ENCODE measurements around the gene SLC12A5.

Gene SLC12A5

DNA sequence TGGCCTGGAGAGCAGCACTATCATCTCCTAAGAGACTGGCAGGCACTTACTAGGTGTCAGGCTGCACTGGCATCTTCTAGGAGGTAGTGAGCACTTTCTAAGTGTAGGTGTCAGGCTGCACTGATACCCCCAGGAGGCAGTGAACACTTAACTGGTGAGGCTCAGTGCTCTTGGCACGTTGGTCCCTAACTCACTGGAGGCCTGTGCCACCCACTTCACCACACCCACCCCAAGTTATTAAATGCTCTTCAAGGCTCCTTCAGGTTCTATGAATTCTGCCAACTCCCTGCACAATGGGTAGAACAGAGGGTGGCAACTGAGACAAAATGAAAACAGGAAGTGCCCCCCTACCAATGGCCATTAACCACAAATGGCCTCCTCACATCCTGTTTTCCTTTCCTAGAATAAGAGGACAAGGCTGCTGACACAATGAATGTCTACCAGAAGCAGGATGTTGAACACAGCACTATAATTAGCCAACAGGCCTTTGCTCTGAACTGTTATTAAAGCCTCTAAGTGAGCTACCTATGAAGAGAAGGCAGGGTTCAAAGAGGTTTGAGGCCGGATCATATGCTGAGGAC is 31.4 kb downstream of the SLC12A5 start:
- H3K9ac ChIP-seq (ENCODE audit: low read depth, low read length) = no peak overlapping the region
- peaks cover 19% of the 10 kb centered on the region for H3K36me3 ChIP-seq (ENCODE audit: insufficient read depth, low read length)
- no peaks in the 10 kb centered on the region for H3K9me3 ChIP-seq (ENCODE audit: control insufficient read depth, insufficient read depth, low read length)
- H3K4me1 ChIP-seq (ENCODE audit: insufficient read depth, low read length) = no peaks in the 10 kb centered on the region

DNA sequence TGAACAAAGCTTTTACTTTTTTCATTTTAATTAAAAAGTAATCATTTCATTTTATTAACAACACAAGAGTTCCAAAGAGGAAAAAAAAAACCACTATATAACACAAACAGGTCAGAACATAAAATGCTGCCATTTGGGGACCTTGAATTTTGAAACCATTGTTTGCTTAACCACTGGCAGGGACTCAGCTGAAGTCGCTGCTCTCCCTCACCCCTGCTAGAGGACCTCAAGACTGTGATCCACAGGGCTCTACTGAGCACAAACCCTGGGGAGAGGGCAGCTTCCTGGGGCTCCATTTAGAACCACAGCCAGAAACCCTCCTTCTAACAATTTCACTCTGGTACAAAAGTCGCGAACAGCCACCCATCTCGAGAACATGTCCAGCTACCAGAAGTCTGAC is 32.0 kb downstream of the SLC12A5 start:
- H3K4me1 ChIP-seq (ENCODE audit: insufficient read depth, low read length) = no peaks in the 10 kb centered on the region
- H3K9ac ChIP-seq (ENCODE audit: low read depth, low read length) = no peak overlapping the region
- peaks cover 19% of the 10 kb centered on the region for H3K36me3 ChIP-seq (ENCODE audit: insufficient read depth, low read length)
- H3K9me3 ChIP-seq (ENCODE audit: control insufficient read depth, insufficient read depth, low read length) = no peaks in the 10 kb centered on the region

DNA sequence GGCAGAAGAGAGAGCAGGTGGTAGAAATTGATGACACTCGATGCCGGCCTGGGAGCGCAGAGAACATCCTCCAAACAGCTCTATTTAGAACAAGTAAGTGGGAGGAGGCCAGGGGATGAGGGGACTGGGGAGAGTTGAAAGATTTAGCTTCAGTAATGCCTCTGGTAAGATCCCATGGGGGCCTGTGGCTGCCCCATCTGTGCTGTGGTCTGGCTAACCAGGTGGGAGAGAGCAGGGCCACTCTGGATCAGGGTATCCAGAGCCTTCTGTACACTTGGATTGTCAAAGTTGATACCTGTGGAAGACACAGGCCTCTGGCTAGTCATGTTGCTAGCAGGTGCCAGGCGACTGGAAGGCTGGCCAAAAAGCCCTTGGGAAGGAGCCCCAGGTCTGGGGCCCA is 33.1 kb downstream of the SLC12A5 start:
- Histone ChIP-seq H3K4me1 (ENCODE audit: insufficient read depth, low read length) (no peaks in the 10 kb centered on the region), H3K9me3 (ENCODE audit: control insufficient read depth, insufficient read depth, low read length) (no peaks in the 10 kb centered on the region), H3K36me3 (ENCODE audit: insufficient read depth, low read length) (peaks cover 24% of the 10 kb centered on the region), H3K9ac (ENCODE audit: low read depth, low read length) (no peak overlapping the region)

DNA sequence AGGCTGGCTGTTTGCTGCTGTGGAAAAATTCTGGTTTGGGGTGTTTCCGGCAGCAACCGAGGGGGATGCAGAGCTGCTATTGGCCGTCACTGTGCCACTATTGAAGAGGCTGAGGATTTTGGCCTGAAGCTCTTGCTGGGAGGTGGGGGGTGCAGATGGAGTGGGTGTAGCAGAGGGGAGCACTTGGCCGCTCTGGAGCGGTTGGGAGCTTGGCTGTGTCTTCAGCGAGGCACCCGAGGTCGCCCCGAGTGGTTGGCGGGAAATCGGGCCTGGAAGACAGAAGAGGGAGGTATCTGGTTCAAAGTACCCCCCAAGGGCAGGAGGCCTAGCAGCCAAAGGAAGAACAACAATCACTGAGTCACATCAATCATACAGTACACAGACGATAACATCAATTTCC is 33.6 kb downstream of the SLC12A5 start:
- Histone ChIP-seq H3K9me3 (ENCODE audit: control insufficient read depth, insufficient read depth, low read length) (no peaks in the 10 kb centered on the region), H3K4me1 (ENCODE audit: insufficient read depth, low read length) (no peaks in the 10 kb centered on the region), H3K36me3 (ENCODE audit: insufficient read depth, low read length) (peaks cover 24% of the 10 kb centered on the region), H3K9ac (ENCODE audit: low read depth, low read length) (no peak overlapping the region)

DNA sequence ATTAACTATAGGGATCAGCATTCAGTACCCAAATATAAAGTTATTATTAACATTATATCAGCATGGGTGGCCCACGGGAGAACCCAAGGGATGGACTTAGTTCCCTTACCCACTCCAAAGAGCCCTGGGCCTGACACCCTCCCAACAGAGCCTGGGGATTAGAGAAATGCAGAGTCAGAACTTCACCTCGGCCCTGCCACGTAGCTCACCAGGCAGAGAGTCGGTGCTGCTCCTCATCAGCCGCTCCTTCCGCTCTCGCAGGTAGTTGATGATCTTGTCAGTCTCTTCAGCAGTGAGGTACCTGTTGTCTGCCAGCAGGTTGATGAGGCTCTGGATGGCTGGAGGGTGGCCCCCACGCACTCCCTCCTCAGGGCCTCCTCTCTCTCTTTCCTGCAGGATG is 34.1 kb downstream of the SLC12A5 start:
- Histone ChIP-seq H3K36me3 (ENCODE audit: insufficient read depth, low read length) (peaks cover 24% of the 10 kb centered on the region), H3K9me3 (ENCODE audit: control insufficient read depth, insufficient read depth, low read length) (no peaks in the 10 kb centered on the region), H3K4me1 (ENCODE audit: insufficient read depth, low read length) (no peaks in the 10 kb centered on the region), H3K9ac (ENCODE audit: low read depth, low read length) (no peak overlapping the region)

DNA sequence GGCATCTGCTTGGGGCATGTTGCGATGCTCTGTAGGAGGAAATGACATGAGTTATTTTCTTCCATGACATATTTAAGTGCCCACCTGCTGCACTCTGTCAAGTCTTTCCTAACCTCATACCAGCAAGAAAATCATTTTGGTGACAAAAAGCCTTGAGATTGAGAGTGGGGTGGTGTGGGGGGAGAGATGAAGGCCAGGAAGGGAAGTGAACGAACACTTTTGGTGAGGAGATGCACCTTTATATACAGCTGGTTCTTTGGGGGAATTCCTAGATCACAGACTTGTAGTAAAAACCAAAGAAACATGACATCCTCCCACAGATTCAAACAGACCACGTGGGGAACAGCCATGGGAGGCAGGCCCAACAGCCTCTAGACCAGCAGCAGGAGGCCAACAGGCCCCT is 34.6 kb downstream of the SLC12A5 start:
- H3K4me1 ChIP-seq (ENCODE audit: insufficient read depth, low read length) = no peaks in the 10 kb centered on the region
- no peaks in the 10 kb centered on the region for H3K9me3 ChIP-seq (ENCODE audit: control insufficient read depth, insufficient read depth, low read length)
- H3K36me3 ChIP-seq (ENCODE audit: insufficient read depth, low read length) = peaks cover 24% of the 10 kb centered on the region
- no peak overlapping the region for H3K9ac ChIP-seq (ENCODE audit: low read depth, low read length)

DNA sequence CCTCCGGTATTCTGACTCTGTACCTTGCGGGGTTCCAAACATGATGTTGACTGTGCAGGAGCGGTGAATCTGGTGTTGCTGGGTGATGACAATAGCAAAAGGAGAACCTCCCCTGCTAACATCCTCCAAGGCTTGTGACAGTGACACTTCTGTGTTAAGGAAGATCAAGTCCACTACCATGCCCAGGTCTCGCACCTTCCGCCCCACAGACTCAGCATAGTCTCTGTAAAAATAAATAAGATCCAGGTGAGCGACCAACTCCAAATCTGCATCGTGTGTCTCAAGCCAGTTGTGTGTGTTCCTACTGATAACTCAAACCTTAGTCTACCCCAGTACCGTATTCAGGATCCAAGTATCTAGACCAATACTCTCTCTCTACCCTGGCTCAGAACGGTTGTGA is 36.0 kb downstream of the SLC12A5 start:
- no peaks in the 10 kb centered on the region for H3K9me3 ChIP-seq (ENCODE audit: control insufficient read depth, insufficient read depth, low read length)
- no peak overlapping the region for H3K9ac ChIP-seq (ENCODE audit: low read depth, low read length)
- peaks cover 24% of the 10 kb centered on the region for H3K36me3 ChIP-seq (ENCODE audit: insufficient read depth, low read length)
- no peaks in the 10 kb centered on the region for H3K4me1 ChIP-seq (ENCODE audit: insufficient read depth, low read length)

DNA sequence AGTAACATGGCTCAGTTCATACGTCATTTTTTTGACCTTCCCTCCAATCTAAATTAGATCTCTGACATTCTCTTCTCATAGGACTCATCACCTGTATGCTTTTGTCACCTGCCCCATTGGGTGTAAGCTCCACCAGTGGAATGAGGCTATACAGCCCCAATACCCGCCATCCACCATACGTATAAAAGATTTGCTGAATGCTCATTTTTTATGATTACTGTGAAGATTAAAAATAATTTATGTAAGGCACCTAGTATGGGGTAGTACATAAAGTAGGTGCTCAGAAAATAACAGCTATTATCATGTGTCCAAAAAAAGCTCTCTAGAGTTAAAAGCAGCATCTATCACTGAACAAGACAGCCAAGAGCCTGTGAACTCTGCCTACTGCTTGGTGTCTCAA is 36.7 kb downstream of the SLC12A5 start:
- 0 out of 2 replicates have a peak, but pooled peaks cover 1% of the 10 kb centered on the region for H3K4me1 ChIP-seq (ENCODE audit: insufficient read depth, low read length)
- H3K9me3 ChIP-seq (ENCODE audit: control insufficient read depth, insufficient read depth, low read length) = no peaks in the 10 kb centered on the region
- peaks cover 24% of the 10 kb centered on the region for H3K36me3 ChIP-seq (ENCODE audit: insufficient read depth, low read length)
- no peak overlapping the region for H3K9ac ChIP-seq (ENCODE audit: low read depth, low read length)

DNA sequence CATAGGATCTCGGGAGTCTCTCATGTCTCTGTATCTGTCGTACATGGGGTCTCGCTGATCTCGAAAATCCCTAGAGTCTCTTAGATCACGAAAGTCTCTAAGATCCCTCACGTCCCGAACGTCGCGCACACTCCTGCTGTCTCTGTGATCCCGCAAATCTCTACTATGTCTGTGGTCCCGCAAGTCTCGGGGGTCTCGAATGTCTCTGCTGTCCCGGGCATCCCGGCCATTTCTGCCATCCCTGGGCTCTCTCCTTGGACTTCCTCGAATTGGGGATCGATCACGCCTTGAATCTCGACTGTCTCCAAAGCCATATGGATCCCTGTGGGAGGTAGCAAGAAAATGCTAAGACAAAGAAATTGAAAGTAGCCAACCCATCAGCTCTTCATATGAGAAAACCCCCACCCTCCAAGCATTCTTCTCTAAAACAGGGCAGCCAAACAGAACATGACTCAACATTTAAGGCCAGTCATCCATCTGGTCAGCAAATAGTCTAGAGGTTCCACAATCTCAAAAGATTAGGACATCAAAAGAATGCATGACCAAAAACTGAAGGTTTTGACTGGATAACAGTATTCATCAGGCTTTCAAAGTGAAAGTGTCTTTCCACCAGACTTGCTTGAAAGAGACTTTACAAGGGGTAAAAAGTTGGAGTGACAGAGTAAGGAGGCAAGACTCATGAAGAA is 41.3 kb downstream of the SLC12A5 start:
- Histone ChIP-seq H3K4me1 (ENCODE audit: insufficient read depth, low read length) (peaks cover 24% of the 10 kb centered on the region), H3K9ac (ENCODE audit: low read depth, low read length) (no peak overlapping the region), H3K9me3 (ENCODE audit: control insufficient read depth, insufficient read depth, low read length) (no peaks in the 10 kb centered on the region), H3K36me3 (ENCODE audit: insufficient read depth, low read length) (peaks cover 5% of the 10 kb centered on the region)

DNA sequence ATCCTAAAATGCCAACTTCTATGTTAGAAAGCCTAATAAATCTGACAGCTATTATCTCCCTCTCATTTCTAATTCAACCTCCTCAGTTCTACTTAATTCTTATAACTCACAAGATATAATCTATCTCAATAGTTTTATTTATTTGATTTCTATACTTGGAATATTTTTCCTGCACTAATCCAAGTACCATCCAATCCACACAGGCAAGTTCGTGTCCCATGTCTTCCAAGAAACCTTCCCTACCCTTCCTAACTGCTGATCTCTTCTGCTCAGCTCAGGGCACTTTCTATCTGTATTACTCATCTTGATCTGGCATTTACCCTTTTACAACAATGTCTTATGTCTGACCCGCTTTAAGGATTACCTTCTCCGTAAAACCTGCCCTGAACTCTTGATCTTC is 42.6 kb downstream of the SLC12A5 start:
- H3K36me3 ChIP-seq (ENCODE audit: insufficient read depth, low read length) = peaks cover 8% of the 10 kb centered on the region

DNA sequence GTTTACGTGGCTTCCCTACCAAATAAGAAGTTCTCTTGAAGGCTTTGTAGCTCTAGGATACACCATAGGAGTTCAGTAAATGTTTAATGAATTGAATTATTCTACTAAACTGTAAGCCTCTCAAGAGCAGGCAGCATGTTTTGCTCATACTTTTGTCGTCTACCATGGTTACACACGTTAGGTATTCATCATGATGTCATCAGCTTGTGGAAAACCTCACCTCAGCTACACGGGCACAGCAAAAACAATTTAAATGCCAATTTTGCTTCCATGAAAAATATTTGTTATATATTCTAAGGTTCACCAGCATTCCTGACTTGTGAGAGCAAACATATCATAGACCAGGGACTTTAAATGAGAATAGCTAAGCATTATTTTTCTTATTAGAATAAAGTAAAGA is 44.0 kb downstream of the SLC12A5 start:
- Histone ChIP-seq H3K4me1 (ENCODE audit: insufficient read depth, low read length) (peaks cover 30% of the 10 kb centered on the region), H3K36me3 (ENCODE audit: insufficient read depth, low read length) (peaks cover 3% of the 10 kb centered on the region; the same call in 1 of the 2 replicates), H3K9ac (ENCODE audit: low read depth, low read length) (no peak overlapping the region), H3K9me3 (ENCODE audit: control insufficient read depth, insufficient read depth, low read length) (no peaks in the 10 kb centered on the region)

More for the DNA sequence above, 42.6 kb downstream of the SLC12A5 start:
- no peaks in the 10 kb centered on the region for H3K9me3 ChIP-seq (ENCODE audit: control insufficient read depth, insufficient read depth, low read length)
- no peak overlapping the region for H3K9ac ChIP-seq (ENCODE audit: low read depth, low read length)
- H3K4me1 ChIP-seq (ENCODE audit: insufficient read depth, low read length) = peaks cover 28% of the 10 kb centered on the region

DNA sequence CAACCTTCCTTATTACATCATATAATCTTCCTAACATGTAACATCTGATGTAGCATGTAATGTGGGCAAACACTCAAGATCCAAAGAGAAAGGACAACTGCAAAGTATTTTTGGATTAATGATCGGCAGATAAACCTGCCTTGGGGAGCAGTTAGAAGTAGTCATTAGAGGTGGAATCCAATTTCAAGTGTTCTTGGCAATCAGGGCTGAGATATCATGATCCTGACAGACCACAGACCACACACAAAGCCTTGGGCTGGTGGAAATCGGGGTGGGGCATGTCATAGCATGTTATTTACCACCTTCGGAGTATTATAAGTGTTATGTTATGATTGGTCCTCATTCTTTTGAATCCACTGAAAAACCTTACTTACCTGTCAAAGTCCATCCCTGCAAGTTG is 44.4 kb downstream of the SLC12A5 start:
- Histone ChIP-seq H3K4me1 (ENCODE audit: insufficient read depth, low read length) (peaks cover 30% of the 10 kb centered on the region), H3K36me3 (ENCODE audit: insufficient read depth, low read length) (peaks cover 3% of the 10 kb centered on the region; the same call in 1 of the 2 replicates), H3K9me3 (ENCODE audit: control insufficient read depth, insufficient read depth, low read length) (no peaks in the 10 kb centered on the region), H3K9ac (ENCODE audit: low read depth, low read length) (no peak overlapping the region)

DNA sequence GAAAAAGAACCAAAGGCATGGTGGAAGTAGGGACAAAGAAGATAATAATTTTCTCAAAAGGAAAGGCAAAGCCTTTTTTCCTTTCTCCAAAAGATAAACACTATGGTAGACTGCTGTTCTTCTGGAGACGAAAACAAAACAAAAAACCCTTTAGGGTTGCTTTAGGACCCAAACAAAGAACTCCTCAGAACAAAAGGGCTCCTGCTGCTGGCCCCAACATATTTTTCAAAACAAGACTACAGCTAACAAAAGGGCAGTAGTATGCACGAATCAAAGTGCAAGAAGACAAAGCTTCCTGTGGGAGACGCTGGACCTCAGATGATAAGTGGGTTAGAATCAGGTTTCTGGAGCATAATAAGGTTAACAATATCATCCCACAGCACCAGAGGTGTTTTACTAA is 45.0 kb downstream of the SLC12A5 start:
- Histone ChIP-seq H3K9ac (ENCODE audit: low read depth, low read length) (no peak overlapping the region), H3K36me3 (ENCODE audit: insufficient read depth, low read length) (peaks cover 3% of the 10 kb centered on the region; the same call in 1 of the 2 replicates), H3K9me3 (ENCODE audit: control insufficient read depth, insufficient read depth, low read length) (no peaks in the 10 kb centered on the region), H3K4me1 (ENCODE audit: insufficient read depth, low read length) (peaks cover 30% of the 10 kb centered on the region)

DNA sequence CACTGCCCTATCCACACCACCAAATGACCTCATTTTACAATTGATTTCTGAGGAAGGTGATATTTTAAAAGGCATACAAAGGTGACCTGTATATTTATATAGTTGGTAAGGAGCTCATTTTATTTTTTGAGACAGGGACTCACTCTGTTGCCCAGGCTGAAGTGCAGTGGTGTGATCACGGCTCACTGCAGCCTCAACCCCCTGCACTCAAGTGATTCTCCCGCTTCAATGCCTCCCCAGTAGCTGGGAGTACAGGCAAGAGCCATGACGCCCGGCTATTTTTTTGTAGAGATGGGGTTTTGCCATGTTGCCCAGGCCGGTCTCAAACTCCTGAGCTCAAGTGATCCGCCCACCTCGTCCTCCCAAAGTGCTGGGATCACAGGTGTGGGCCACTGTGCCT is 47.8 kb downstream of the SLC12A5 start:
- Histone ChIP-seq H3K36me3 (ENCODE audit: insufficient read depth, low read length) (peaks cover 3% of the 10 kb centered on the region; the same call in 1 of the 2 replicates), H3K9me3 (ENCODE audit: control insufficient read depth, insufficient read depth, low read length) (no peaks in the 10 kb centered on the region), H3K4me1 (ENCODE audit: insufficient read depth, low read length) (peaks cover 27% of the 10 kb centered on the region), H3K9ac (ENCODE audit: low read depth, low read length) (no peak overlapping the region)

DNA sequence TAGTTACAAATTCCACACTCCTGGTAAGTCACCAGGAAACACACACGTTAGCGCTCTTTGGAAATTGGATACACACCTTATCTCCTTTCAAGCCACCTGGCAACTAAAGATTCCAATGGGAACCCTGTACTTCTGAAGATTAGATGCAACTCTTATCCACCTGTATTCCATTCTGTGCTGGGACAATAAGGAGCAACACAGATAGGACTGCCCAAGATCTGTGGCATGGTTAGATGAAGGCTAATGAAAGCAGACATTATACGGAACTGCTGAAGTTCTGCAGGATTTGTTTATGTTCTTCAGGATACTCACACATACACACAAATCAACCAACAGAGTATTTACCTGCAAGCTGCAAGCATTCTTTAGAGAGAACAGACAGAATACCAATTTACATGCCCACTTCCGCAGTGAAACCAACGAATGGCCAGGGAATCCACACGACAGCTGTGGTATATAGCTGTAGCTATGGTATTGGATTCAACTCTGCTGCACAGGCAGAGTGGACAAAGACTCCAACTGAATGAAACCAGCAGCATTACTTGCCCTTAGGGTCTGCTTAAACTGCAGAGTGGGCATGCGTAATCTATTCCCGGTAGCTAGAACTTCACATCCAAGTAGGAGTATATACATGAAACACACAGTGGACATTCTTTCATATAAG is 48.8 kb downstream of the SLC12A5 start:
- Histone ChIP-seq H3K36me3 (ENCODE audit: insufficient read depth, low read length) (peaks cover 3% of the 10 kb centered on the region; the same call in 1 of the 2 replicates), H3K9ac (ENCODE audit: low read depth, low read length) (no peak overlapping the region), H3K9me3 (ENCODE audit: control insufficient read depth, insufficient read depth, low read length) (no peaks in the 10 kb centered on the region), H3K4me1 (ENCODE audit: insufficient read depth, low read length) (peaks cover 25% of the 10 kb centered on the region)

Data from ES-I3 (cell line).